OCI-M2 (cell line): ENCODE data around the gene SERPINA7.
"Not testable (repeated sequence)": the region's sequence is repeated elsewhere in the genome, so short reads cannot be mapped to it uniquely, and the experiment has no call there.

Source experiments
- DNase-seq: peaks from one replicate; lab custom pipeline; 2025; ENCODE audit not compliant: unreplicated experiment; lab: John Stamatoyannopoulos, UW

SERPINA7 gene, protein sequence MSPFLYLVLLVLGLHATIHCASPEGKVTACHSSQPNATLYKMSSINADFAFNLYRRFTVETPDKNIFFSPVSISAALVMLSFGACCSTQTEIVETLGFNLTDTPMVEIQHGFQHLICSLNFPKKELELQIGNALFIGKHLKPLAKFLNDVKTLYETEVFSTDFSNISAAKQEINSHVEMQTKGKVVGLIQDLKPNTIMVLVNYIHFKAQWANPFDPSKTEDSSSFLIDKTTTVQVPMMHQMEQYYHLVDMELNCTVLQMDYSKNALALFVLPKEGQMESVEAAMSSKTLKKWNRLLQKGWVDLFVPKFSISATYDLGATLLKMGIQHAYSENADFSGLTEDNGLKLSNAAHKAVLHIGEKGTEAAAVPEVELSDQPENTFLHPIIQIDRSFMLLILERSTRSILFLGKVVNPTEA

DNA sequence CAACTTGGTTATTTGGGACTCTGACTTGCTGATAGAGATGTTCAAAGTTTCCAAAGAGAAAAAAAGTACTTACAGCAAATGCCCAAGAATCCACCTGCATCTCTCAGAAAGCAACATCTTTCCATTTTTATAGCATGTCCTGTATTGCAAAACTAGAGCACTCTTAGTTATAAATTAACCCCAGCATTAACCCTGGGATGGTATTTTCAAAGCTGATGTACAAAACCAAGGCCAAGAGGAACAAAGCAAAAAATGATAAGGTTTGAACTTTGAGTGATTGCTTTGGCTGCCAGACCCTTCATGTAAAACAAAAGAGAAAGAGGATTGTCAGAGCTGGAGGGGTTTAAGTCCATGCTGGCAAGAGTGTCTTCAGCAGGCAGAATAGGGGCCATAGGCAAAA, at the start of gene SERPINA7:
Gene SERPINA7 (minus strand): TSS at position 103 of the 400 bp plus-strand sequence. CDS start 1,669 bp downstream, outside the sequence.
- DNase-seq = no peak

DNA sequence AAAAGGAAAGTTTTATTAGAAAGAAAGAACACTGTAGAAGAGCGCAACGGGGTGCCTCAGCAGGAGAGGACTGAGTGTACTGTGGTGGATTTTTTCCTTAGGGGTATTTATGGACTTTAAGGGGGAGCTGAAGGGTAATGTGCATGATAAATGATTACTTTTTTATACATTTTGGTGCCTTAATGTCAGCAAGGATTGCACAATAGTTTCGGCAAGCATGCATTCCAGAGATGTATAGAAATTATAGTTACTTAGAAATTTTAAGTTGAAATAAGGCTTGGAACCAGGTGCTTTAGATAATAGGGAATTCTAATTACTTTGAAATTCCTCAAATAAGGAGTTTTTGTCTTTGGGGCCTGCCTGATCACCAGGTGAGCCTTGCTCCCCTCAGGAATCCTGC, 30.5 kb upstream of the SERPINA7 start:
- no peak for DNase-seq

DNA sequence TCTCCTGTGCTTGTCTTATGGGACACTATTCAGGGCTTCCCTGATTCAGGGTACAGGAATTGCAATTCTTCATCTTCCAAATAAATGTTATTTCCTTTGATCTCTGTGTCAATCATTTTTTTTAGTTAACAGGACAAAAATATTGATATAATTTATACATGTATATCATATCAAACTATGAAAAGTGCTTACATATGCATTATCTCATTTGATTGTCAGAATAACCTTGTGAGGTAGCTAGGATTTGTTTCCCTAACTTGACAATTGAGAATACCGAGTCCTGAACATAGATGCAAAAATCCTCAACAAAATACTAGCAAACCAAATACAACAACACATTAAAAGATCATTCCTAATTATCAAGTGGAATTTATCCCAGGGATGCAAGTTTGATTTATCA, 11.5 kb upstream of the SERPINA7 start:
- DNase-seq = no peak

DNA sequence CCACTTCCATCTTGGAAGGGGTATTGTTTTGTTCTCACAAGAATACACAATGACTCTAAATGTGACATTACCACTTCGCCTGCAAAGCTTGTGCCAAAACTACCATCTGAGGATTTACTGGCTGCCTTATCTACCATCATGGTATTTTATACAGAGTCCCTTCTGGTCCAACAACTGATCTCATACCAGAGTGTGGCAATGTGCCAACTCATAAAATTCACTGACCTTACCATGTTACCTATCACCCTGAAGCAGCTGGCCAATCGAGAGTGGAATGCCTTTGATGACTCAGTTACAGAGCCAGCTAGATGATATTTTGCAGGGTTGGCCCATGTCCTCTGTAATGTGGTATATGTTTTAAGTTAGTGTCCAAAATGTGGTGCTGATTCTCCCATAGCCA, 3.8 kb upstream of the SERPINA7 start:
- DNase-seq = no peak

DNA sequence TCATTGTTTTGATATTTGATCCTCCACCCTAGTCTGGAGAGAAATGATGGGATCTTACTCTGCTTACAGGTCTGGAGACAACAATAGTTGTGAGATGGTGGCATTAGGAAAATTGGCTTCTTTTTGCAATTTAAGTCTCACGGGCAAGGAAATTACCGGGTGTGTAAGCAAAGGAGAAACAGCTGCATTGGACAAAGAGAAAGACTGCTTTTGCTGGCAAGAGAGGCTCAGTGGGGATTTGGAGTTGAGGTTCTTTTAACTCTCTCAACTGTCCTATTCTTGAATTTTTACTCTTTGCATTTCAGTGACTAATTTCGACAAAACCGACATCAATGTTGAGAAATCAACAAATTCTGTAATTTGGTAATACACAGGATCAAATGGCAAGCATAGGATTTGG, 2.3 kb upstream of the SERPINA7 start:
- DNase-seq = no peak

DNA sequence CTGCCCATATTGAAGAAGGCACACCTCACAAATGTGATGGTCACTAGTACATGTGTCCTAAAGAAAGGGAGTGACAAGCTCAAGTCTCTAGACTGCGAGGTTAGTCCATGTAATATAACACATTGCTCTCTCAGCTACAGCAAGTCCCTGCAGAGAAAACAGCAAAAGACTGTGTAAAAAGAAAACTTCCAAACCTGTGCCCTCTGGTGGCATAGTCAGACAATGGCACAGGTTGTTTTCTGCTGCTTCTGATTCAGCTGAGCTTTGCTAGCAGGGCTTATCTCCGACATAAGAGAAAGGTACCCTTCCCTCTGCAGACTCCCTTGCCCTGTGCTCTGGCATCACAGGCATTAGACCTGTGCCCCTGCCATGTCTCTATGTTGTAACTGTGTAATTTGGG, 1.4 kb upstream of the SERPINA7 start:
- DNase-seq = no peak

DNA sequence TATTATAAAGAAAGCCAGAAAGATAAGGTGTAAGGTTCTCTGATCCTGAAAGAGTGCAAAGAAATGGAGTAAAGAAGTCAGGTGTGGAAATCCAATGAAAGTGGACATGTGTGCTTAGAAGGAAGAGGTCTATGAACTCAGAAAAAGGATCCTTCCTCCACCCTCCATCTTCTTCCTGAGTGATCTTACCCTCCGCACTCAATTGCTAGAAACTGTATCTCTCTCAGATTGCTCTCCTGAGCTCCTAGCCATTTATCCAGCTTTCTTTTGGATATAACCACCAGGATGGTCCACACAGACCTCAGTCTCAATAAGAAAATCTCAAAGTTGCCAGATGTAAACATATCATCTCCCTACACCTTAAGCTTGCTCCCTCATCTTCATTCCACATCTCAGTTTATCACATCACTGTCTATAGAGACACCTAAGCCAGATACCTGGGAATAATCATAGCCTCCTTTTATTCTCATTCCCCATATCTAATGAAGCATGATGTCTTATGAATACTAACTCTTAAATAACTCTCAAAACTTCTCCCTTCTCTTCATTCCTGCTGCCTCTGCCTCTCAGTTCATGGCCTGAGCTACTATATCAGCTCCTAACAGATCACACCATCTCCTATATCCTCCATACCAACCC, 573 bp downstream of the SERPINA7 start:
- no peak for DNase-seq

DNA sequence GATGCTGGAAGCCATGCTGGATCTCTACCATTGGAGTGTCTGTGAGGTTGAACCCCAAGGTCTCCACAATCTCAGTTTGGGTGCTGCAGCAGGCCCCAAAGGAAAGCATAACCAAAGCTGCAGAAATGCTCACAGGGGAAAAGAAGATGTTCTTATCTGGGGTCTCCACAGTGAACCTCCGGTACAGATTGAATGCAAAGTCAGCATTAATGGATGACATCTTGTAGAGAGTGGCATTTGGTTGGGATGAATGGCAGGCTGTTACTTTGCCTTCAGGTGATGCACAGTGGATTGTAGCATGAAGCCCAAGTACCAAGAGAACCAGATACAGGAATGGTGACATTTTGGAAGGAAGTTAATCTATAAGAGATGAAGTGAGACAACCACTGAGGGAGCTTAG, 1.8 kb downstream of the SERPINA7 start:
- DNase-seq = no peak

DNA sequence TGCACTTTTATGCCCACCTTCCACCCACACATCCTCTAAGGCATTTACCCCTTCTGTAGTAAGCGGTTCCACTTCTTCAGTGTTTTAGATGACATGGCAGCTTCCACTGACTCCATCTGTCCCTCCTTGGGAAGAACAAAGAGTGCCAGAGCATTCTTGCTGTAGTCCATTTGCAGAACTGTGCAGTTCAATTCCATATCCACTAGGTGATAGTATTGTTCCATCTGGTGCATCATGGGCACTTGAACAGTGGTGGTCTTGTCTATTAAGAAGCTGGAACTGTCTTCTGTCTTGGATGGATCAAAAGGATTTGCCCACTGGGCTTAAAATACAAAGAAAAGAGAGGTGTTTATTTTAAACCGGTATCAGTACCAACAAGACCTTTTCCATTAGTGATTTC, 3.5 kb downstream of the SERPINA7 start:
- DNase-seq = no peak

DNA sequence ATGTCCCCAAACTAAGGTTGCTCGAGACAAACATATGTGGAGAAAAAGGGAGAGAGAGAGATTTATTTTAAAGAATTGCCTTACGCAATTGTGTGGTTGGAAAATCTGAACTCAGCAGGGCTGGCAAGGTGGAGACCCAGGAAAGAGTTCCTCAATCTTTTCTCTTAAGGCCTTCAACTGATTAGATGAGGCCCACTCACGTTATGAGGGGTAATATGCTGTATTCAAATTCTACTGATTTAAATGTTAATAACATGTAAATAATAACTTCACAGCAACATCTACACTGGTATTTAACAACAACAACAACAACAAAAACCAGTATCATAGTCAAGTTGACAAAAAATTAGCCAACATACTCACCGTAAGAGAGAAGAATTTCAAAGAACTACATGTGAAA, 14.6 kb downstream of the SERPINA7 start:
- DNase-seq = no peak

DNA sequence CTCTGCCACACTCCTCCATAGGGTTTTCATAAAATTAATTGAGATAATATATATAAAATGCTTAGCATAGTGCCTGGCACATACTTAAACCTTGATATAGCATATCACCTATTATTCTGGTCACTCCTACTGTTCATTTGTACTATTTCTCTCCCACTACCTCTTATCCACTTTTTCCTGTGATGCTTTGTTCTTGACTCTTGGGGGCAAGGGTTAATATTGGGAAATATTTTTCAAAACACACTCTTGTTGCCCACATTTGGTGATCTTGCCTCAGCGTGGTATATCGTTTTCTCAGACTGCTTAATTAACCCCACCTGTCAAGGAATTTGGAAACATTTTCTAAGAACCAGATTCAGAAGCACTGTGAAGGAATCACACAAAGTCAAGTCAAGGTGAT, 16.3 kb downstream of the SERPINA7 start:
- DNase-seq = no peak

DNA sequence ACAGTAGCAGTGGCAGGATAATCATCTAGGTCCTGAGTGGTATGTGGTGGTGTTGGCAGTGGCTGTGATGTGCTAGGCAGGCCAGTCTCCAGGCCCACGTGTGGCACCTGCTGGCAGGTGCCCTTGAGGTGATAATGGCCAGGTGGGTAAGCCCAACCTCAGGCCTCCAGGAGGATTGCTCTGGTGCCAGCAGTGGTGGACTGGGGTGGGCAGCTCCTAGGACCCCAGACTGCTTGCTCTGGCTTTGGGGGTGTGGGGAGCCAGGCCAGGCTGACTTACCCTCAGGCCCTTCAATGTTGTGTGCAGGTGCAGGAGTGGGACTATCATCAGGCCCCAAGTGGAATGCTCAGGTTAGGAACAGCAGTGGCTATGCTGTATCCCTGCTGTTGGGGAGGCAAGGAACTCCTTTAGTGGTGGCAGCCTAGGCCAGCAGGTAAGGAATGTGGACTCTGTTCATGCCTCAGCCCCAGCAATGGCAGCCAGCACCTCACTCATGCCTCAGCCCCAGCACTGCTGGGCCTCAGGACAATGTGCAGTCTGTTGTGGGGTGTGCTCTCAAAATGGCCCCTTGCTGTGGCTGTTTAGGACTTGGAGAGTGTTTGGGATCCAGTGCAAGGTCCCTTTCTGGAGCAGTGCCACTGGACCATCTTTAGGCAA, 24.3 kb downstream of the SERPINA7 start:
- DNase-seq = no peak

DNA sequence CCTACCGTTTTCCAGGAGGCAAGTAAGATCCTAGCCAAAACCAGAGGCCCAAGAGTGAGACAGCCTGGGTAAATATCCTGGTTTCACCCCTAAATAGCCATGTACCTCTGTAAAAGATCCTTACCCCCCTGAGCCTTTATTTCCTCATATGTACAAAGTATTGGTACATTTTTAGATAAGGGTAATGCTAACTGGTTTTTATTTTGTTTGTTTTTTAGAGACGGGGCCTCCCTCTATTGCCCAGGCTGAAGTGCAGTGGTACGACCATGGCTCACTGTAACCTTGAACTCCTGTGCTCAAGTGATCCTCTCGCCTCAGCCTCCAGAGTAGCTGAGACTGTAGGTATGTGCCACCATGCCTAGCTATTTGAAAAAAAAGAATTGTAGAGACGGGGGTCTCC, 29.4 kb downstream of the SERPINA7 start:
- no peak for DNase-seq

DNA sequence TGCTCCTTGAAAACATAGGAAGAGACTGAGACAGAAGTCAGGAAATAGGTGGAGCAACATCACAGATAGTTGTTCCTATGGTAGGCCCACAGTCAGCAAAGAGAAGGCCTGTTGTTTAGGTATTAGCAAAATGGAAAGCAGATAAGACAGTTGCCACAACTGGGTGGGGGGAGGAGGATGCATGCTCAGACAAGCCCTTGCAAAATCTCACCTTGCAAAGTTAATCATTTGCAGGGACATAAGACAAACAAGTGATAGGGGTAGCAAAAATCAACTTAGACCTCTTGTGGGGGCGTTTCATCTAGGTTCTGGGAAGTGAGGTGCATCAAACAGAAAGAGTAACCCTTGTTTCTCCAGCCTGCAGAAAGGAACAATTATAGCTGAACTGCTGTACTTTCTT, 30.7 kb downstream of the SERPINA7 start:
- DNase-seq = no peak

DNA sequence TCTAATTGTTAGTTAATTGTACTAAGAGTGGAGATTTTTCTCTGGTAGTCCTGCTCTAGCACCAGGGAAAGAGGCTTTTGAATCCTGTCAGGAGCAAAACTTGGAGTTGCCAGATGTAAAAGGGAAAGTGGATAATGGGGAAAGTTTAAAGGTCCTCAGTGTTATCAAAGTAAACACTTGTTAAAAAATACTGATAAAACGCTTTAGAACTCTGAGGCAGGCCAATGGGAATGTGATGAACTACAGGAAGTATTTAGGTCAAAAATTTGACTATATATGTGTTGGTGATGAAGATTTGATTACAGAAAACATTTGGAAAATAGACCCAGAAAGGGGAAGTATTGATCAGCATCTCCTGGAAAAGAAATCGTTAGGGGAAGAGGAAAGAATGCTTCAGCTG, 32.8 kb downstream of the SERPINA7 start:
- DNase-seq = no peak

DNA sequence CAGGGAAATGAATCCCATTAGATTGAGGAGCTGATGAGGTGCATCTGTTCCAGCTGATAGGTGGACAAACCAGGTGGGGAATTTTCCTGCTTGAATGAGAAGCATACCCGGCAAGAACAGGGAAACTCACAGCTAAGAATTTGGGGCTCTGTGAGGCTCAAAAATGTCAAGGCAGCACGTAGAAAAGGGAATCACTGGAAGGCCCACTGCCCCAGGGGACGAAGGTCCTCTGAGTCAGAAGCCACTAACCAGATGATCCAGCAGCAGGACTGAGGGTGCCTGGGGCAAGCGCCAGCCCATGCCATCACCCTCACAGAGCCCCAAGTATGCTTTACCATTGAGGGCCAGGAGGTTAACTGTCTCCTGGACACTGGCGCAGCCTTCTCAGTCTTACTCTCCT, 37.9 kb downstream of the SERPINA7 start:
- not testable (repeated sequence) for DNase-seq

DNA sequence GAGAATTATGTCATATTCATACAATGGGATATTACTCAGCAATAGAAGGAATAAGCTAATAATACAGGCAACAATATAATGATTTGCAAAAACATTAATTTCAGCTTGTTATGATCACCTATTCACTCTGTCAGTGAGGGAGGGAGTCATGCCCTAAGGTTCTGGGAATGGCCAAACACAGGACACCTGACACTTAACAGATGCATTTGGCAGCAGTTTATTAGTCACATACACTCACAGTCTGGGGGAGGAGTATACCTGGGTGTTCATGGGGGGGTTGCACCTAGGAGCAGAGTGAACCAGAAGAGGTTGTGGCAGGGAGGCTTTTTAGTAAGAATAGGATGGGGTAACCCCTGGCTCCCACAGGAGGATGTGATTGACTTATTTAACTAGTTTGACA, 38.3 kb downstream of the SERPINA7 start:
- no peak for DNase-seq

DNA sequence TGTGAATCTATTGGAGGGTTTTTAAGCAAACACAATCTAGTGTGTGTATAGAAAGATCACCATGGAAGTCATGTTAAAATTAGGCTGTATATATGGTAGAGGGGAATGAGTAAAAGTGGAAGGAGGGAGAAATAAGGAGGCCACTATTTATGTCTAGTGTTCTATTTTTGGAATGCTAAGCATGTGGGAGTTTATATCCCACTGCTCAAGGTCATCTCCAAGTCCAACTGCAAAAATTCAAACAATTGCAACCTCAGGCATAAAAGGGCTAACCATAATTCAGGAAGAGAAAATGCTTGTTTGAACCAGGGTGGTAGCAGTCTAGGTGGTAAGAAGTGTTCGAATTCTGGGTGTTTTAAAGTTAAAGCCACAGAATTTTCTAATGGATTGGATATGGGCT, 39.2 kb downstream of the SERPINA7 start:
- DNase-seq = no peak

DNA sequence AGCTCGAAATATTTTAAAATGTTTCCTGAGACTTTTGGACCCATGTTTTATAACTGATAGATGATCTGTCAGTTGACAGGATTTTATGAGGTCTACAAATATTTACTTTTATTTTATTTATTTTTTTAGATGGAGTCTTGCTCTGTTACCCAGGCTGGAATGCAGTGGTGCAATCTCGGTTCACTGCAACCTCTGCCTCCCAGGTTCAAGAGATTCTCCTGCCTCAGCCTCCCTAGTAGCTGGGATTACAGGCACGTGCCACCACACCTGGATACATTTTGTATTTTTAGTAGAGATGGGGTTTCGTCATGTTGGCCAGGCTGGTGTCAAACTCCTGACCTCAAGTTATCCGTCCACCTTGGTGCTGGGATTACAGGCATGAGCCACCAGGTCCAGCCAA, 50.0 kb downstream of the SERPINA7 start:
- not testable (repeated sequence) for DNase-seq
